ENCODE results near the gene RCCD1. TPM values are rescaled to one million over a fixed set of nuclear protein-coding genes. Genes with fewer than 3 reads are reported as not detected.

Gene RCCD1
- total and polyA plus RNA-seq, 4 donors = 3.6 to 13.3 (median 4.3) TPM

DNA sequence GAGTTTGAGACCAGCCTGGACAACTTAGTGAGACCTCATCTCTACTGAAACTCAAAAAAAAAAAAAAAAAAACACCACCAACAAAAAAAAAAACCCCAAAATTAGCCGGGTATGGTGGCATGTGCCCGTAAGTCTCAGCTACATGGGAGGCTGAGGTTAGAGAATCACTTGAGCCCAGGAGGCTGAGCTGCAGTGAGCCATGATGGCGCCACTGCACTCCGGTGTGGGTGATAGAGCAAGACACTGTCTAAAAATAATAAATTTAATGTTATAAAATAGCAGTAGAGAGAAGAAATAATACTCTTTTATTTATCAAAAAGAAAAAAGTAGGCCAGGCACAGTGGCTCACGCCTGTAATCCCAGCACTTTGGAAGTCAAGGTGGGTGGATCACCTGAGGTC lies 17.4 kb downstream of the RCCD1 start:
- Histone ChIP-seq H3K36me3 (ENCODE audit: control insufficient read depth in 4 of 4, insufficient read depth in 3 of 4, low read depth in 1 of 4, low read length in 3 of 4) (peaks cover 0 to 4% (median 0%) of the 10 kb centered on the region in 4 donors), H3K27ac (ENCODE audit: low read depth in 1 of 2, low read length in 2 of 2) (no peak overlapping the region), H3K27me3 (ENCODE audit: control insufficient read depth in 4 of 4, insufficient read depth in 4 of 4, low read length in 3 of 4) (no peaks in the 10 kb centered on the region), H3K4me3 (ENCODE audit: low read depth in 1 of 3, low read length in 3 of 3) (no peak overlapping the region), H3K9me3 (ENCODE audit: control insufficient read depth in 4 of 4, low read length in 3 of 4) (no peaks in the 10 kb centered on the region), H3K4me1 (ENCODE audit: control insufficient read depth in 4 of 4, insufficient read depth in 4 of 4, low read length in 3 of 4) (no peaks in the 10 kb centered on the region), H3K9ac (ENCODE audit: low read depth in 1 of 2, low read length in 2 of 2) (no peak overlapping the region)
- WGBS = 96% methylated on average over 5 of the region's 5 CpGs
- TF ChIP-seq, protein P1, sequence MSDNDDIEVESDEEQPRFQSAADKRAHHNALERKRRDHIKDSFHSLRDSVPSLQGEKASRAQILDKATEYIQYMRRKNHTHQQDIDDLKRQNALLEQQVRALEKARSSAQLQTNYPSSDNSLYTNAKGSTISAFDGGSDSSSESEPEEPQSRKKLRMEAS (IDR thresholded peaks at IDR 0.05) = no peak
- TF ChIP-seq YY1 (IDR thresholded peaks at IDR 0.05) (no peak), JUND (IDR thresholded peaks at IDR 0.05) (no peak), NR2F2 (IDR thresholded peaks at IDR 0.05) (no peak), FOXA2 (IDR thresholded peaks at IDR 0.05) (no peak), HNF4G (IDR thresholded peaks at IDR 0.05) (no peak), RXRA (IDR thresholded peaks at IDR 0.05) (no peak), HNF4A (conservative IDR thresholded peaks at IDR 0.05) (no peak), RAD21 (IDR thresholded peaks at IDR 0.05) (no peak)
- TF ChIP-seq, protein P2, sequence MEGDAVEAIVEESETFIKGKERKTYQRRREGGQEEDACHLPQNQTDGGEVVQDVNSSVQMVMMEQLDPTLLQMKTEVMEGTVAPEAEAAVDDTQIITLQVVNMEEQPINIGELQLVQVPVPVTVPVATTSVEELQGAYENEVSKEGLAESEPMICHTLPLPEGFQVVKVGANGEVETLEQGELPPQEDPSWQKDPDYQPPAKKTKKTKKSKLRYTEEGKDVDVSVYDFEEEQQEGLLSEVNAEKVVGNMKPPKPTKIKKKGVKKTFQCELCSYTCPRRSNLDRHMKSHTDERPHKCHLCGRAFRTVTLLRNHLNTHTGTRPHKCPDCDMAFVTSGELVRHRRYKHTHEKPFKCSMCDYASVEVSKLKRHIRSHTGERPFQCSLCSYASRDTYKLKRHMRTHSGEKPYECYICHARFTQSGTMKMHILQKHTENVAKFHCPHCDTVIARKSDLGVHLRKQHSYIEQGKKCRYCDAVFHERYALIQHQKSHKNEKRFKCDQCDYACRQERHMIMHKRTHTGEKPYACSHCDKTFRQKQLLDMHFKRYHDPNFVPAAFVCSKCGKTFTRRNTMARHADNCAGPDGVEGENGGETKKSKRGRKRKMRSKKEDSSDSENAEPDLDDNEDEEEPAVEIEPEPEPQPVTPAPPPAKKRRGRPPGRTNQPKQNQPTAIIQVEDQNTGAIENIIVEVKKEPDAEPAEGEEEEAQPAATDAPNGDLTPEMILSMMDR (IDR thresholded peaks at IDR 0.05; ENCODE audit: low read depth, low read length, missing input control) = no peak
- no peak for DNase-seq (ENCODE audit: low spot score)

DNA sequence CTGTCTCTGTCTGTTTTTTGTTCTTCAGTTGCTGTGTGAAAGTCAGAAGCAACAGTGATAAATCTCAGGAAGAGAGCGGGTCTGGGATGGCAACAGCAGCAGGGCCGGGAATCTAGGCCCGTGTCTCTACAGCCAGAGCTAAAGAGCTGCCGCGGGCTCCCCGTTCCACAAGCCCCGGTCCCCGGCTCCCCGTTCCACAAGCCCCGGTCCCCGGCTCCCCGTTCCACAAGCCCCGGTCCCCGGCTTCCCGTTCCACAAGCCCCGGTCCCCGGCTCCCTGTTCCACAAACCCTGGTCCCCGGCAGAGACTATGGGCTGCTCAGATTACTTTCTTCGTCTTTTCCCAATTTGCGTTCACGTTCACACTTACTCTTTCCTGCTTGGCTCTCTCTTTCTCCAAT lies 19.5 kb downstream of the RCCD1 start:
- no peak overlapping the region for H3K9ac ChIP-seq (ENCODE audit: low read depth in 1 of 2, low read length in 2 of 2)
- no peaks in the 10 kb centered on the region for H3K9me3 ChIP-seq (ENCODE audit: control insufficient read depth in 4 of 4, low read length in 3 of 4)
- H3K36me3 ChIP-seq (ENCODE audit: control insufficient read depth in 4 of 4, insufficient read depth in 3 of 4, low read depth in 1 of 4, low read length in 3 of 4) = no peaks in the 10 kb centered on the region
- H3K27me3 ChIP-seq (ENCODE audit: control insufficient read depth in 4 of 4, insufficient read depth in 4 of 4, low read length in 3 of 4) = no peaks in the 10 kb centered on the region
- no peak for DNase-seq (ENCODE audit: low spot score)
- 98% methylated on average over 21 of the region's 21 CpGs for WGBS
- no peak for TF ChIP-seq EGR1 (IDR thresholded peaks at IDR 0.05; ENCODE audit: low read depth in 2 of 2)
- no peak overlapping the region for H3K4me3 ChIP-seq (ENCODE audit: low read depth in 1 of 3, low read length in 3 of 3)
- H3K27ac ChIP-seq (ENCODE audit: low read depth in 1 of 2, low read length in 2 of 2) = no peak overlapping the region
- no peaks in the 10 kb centered on the region for H3K4me1 ChIP-seq (ENCODE audit: control insufficient read depth in 4 of 4, insufficient read depth in 4 of 4, low read length in 3 of 4)

DNA sequence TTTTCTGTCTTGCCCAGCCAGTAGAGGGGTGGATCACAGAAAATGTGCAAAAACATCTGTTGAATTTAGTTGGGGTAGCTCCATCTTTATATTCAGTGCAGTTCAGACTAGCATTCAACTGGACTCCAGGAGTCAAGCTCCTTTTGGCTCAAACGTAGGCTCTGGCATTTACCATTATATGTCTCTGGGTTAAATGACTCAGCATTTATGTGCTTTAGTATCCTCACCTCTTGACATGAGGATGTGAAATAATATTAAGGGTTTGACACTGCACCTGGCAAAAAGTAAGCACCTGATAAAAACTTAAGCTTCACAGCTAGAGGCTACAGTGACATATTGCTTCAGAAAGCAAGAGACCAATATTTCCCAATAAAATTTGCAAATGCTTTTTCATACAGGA lies 24.9 kb downstream of the RCCD1 start:
- H3K9me3 ChIP-seq (ENCODE audit: control insufficient read depth in 4 of 4, low read length in 3 of 4) = no peaks in the 10 kb centered on the region
- no peaks in the 10 kb centered on the region for H3K4me1 ChIP-seq (ENCODE audit: control insufficient read depth in 4 of 4, insufficient read depth in 4 of 4, low read length in 3 of 4)
- H3K36me3 ChIP-seq (ENCODE audit: control insufficient read depth in 4 of 4, insufficient read depth in 3 of 4, low read depth in 1 of 4, low read length in 3 of 4) = no peaks in the 10 kb centered on the region
- 84% methylated on average over 1 of the region's 1 CpG for WGBS
- no peaks in the 10 kb centered on the region for H3K27me3 ChIP-seq (ENCODE audit: control insufficient read depth in 4 of 4, insufficient read depth in 4 of 4, low read length in 3 of 4)
- TF ChIP-seq HNF4A (conservative IDR thresholded peaks at IDR 0.05) (no peak), TAF1 (conservative IDR thresholded peaks at IDR 0.05) (no peak), FOXA2 (IDR thresholded peaks at IDR 0.05) (no peak), RXRA (IDR thresholded peaks at IDR 0.05) (no peak), FOXA1 (IDR thresholded peaks at IDR 0.05) (no peak), RAD21 (IDR thresholded peaks at IDR 0.05) (no peak), EGR1 (IDR thresholded peaks at IDR 0.05; ENCODE audit: low read depth in 2 of 2) (no peak), YY1 (IDR thresholded peaks at IDR 0.05) (no peak), GABPA (IDR thresholded peaks at IDR 0.05 in 1 of 2, conservative IDR thresholded peaks at IDR 0.05 in 1 of 2) (no peak), SP1 (IDR thresholded peaks at IDR 0.05) (no peak), NR2F2 (IDR thresholded peaks at IDR 0.05) (no peak), JUND (IDR thresholded peaks at IDR 0.05) (no peak)
- TF ChIP-seq, protein P3, sequence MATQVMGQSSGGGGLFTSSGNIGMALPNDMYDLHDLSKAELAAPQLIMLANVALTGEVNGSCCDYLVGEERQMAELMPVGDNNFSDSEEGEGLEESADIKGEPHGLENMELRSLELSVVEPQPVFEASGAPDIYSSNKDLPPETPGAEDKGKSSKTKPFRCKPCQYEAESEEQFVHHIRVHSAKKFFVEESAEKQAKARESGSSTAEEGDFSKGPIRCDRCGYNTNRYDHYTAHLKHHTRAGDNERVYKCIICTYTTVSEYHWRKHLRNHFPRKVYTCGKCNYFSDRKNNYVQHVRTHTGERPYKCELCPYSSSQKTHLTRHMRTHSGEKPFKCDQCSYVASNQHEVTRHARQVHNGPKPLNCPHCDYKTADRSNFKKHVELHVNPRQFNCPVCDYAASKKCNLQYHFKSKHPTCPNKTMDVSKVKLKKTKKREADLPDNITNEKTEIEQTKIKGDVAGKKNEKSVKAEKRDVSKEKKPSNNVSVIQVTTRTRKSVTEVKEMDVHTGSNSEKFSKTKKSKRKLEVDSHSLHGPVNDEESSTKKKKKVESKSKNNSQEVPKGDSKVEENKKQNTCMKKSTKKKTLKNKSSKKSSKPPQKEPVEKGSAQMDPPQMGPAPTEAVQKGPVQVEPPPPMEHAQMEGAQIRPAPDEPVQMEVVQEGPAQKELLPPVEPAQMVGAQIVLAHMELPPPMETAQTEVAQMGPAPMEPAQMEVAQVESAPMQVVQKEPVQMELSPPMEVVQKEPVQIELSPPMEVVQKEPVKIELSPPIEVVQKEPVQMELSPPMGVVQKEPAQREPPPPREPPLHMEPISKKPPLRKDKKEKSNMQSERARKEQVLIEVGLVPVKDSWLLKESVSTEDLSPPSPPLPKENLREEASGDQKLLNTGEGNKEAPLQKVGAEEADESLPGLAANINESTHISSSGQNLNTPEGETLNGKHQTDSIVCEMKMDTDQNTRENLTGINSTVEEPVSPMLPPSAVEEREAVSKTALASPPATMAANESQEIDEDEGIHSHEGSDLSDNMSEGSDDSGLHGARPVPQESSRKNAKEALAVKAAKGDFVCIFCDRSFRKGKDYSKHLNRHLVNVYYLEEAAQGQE (IDR thresholded peaks at IDR 0.05) = no peak
- TF ChIP-seq, protein P2 (IDR thresholded peaks at IDR 0.05; ENCODE audit: low read depth, low read length, missing input control) = no peak
- TF ChIP-seq, protein P4, sequence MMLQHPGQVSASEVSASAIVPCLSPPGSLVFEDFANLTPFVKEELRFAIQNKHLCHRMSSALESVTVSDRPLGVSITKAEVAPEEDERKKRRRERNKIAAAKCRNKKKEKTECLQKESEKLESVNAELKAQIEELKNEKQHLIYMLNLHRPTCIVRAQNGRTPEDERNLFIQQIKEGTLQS (IDR thresholded peaks at IDR 0.05) = no peak
- TF ChIP-seq, protein P5, sequence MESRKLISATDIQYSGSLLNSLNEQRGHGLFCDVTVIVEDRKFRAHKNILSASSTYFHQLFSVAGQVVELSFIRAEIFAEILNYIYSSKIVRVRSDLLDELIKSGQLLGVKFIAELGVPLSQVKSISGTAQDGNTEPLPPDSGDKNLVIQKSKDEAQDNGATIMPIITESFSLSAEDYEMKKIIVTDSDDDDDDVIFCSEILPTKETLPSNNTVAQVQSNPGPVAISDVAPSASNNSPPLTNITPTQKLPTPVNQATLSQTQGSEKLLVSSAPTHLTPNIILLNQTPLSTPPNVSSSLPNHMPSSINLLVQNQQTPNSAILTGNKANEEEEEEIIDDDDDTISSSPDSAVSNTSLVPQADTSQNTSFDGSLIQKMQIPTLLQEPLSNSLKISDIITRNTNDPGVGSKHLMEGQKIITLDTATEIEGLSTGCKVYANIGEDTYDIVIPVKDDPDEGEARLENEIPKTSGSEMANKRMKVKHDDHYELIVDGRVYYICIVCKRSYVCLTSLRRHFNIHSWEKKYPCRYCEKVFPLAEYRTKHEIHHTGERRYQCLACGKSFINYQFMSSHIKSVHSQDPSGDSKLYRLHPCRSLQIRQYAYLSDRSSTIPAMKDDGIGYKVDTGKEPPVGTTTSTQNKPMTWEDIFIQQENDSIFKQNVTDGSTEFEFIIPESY (IDR thresholded peaks at IDR 0.05) = no peak
- DNase-seq (ENCODE audit: low spot score) = no peak
- no peak overlapping the region for H3K27ac ChIP-seq (ENCODE audit: low read depth in 1 of 2, low read length in 2 of 2)
- H3K9ac ChIP-seq (ENCODE audit: low read depth in 1 of 2, low read length in 2 of 2) = no peak overlapping the region
- H3K4me3 ChIP-seq (ENCODE audit: low read depth in 1 of 3, low read length in 3 of 3) = no peak overlapping the region
